GM19452 (cell line): ENCODE results near the gene PTCSC3.
A peak's percentile ranks its signal among the peaks of the same experiment; 100 is the strongest.
"Not testable (repeated sequence)": the region's sequence is repeated elsewhere in the genome, so short reads cannot be mapped to it uniquely, and the experiment has no call there.

Source experiments
- ATAC-seq: cut with Tn5 transposase; IDR thresholded peaks from one replicate; pipeline ENCODE4 v1.9.1; 2021; ENCODE audit not compliant: unreplicated experiment

PTCSC3 gene

GRCh38 chr14:36174767-36175424 lies 1.6 kb downstream of the PTCSC3 start:
- no peak for ATAC-seq

GRCh38 chr14:36173161-36173560 lies 3.4 kb downstream of the PTCSC3 start:
- ATAC-seq, result no peak

- ATAC-seq, result no peak
These were observed 4.9 kb downstream of the PTCSC3 start for GRCh38 chr14:36171607-36172006.

- no peak for ATAC-seq
These were observed 9.1 kb downstream of the PTCSC3 start for GRCh38 chr14:36167431-36167830.

GRCh38 chr14:36163451-36163850 lies 13.1 kb downstream of the PTCSC3 start:
- ATAC-seq, result no peak

GRCh38 chr14:36162267-36162666 lies 14.3 kb downstream of the PTCSC3 start:
- ATAC-seq, result no peak

- ATAC-seq, result no peak
These were observed 14.7 kb downstream of the PTCSC3 start for GRCh38 chr14:36161776-36162175.

GRCh38 chr14:36151335-36151734 lies 25.2 kb downstream of the PTCSC3 start:
- ATAC-seq, result no peak

- no peak for ATAC-seq
These were observed 42.5 kb downstream of the PTCSC3 start for GRCh38 chr14:36134038-36134437.

- no peak for ATAC-seq
These were observed 43.7 kb downstream of the PTCSC3 start for GRCh38 chr14:36132826-36133225.

- ATAC-seq, result no peak
These were observed 46.3 kb downstream of the PTCSC3 start for GRCh38 chr14:36130186-36130585.

GRCh38 chr14:36129181-36129580 lies 47.3 kb downstream of the PTCSC3 start:
- no peak for ATAC-seq

- no peak for ATAC-seq
These were observed 63.2 kb downstream of the PTCSC3 start for GRCh38 chr14:36113341-36113740.

- ATAC-seq, result no peak
These were observed 64.5 kb downstream of the PTCSC3 start for GRCh38 chr14:36111822-36112583.

- no peak for ATAC-seq
These were observed 71.1 kb downstream of the PTCSC3 start for GRCh38 chr14:36105401-36105800.

- ATAC-seq, result not testable (repeated sequence)
These were observed 72.3 kb downstream of the PTCSC3 start for GRCh38 chr14:36104258-36104657.

GRCh38 chr14:36099619-36100018 lies 76.9 kb downstream of the PTCSC3 start:
- ATAC-seq, result no peak

- no peak for ATAC-seq
These were observed 79.2 kb downstream of the PTCSC3 start for GRCh38 chr14:36097356-36097755.

GRCh38 chr14:36096090-36096489 lies 80.4 kb downstream of the PTCSC3 start:
- ATAC-seq, result no peak

GRCh38 chr14:36094963-36095362 lies 81.6 kb downstream of the PTCSC3 start:
- ATAC-seq, result no peak

GRCh38 chr14:36091096-36091495 lies 85.4 kb downstream of the PTCSC3 start:
- peak; percentile 97 for ATAC-seq

GRCh38 chr14:36087411-36087810 lies 89.1 kb downstream of the PTCSC3 start:
- no peak for ATAC-seq
